GM23338 (cell line): ENCODE data around the gene SLC18B1. TPM values are rescaled to one million over a fixed set of nuclear protein-coding genes. Genes with fewer than 3 reads are reported as not detected.

Source experiments
- ATAC-seq: fragments of 200-7000 bp; cut with Tn5 transposase; 3 replicates; pipeline ENCODE4 v1.9.1; 2020
- DNase-seq: peaks from one replicate; pipeline ENCODE4 v3.0.0-alpha.2; 2015; ENCODE audit warnings: low spot score
- H2AFZ ChIP-seq: fragments of 200-600 bp; sonication (generic); 2 replicates; pipeline ENCODE4 v1.8.0; 2016; ENCODE audit warnings: antibody characterized with exemption, mild to moderate bottlenecking, moderate library complexity
- H3F3A ChIP-seq: fragments of 200-600 bp; sonication (generic); replicated peaks from 2 replicates; pipeline ENCODE4 v1.8.0; 2017; ENCODE audit warnings: antibody characterized with exemption, mixed run types, low read depth
- H3K27ac ChIP-seq: fragments of 200-600 bp; sonication (generic); 2 replicates; pipeline ENCODE4 v1.6.1; 2016; ENCODE audit warnings: low read depth
- H3K27me3 ChIP-seq: fragments of 200-600 bp; sonication (generic); 2 replicates; pipeline ENCODE4 v1.8.0; 2016; ENCODE audit warnings: mild to moderate bottlenecking, mixed run types, moderate library complexity; ENCODE audit not compliant: insufficient read depth
- H3K36me3 ChIP-seq: fragments of 200-600 bp; sonication (generic); 2 replicates; pipeline ENCODE4 v1.8.0; 2016; ENCODE audit warnings: mild to moderate bottlenecking; ENCODE audit not compliant: insufficient read depth
- H3K4me1 ChIP-seq: fragments of 200-600 bp; sonication (generic); 2 replicates; pipeline ENCODE4 v1.8.0; 2016; ENCODE audit warnings: mild to moderate bottlenecking, moderate library complexity; ENCODE audit not compliant: insufficient read depth
- H3K4me2 ChIP-seq: fragments of 200-600 bp; sonication (generic); 2 replicates; pipeline ENCODE4 v1.7.1; 2017; ENCODE audit warnings: mixed run types
- H3K4me3 ChIP-seq: fragments of 200-600 bp; sonication (generic); 2 replicates; pipeline ENCODE4 v1.6.1; 2016; ENCODE audit warnings: mixed run types
- H3K79me2 ChIP-seq: fragments of 200-600 bp; sonication (generic); replicated peaks from 2 replicates; pipeline ENCODE4 v1.8.0; 2017; ENCODE audit warnings: mild to moderate bottlenecking; ENCODE audit not compliant: insufficient read depth
- H3K9me2 ChIP-seq: fragments of 200-600 bp; sonication (generic); 2 replicates; pipeline ENCODE4 v1.8.0; 2017; ENCODE audit not compliant: insufficient read depth
- H4K20me1 ChIP-seq: fragments of 200-600 bp; sonication (generic); replicated peaks from 2 replicates; pipeline ENCODE4 v1.8.0; 2017; ENCODE audit warnings: mild to moderate bottlenecking; ENCODE audit not compliant: insufficient read depth
- H3K27ac Mint-ChIP-seq: 2 replicates; pipeline ENCODE4 v1.8.0; 2020; ENCODE audit warnings: inconsistent platforms, mild to moderate bottlenecking, moderate library complexity, mixed read lengths
- H3K27me3 Mint-ChIP-seq: 3 replicates; pipeline ENCODE4 v1.8.0; 2022; ENCODE audit warnings: low read depth, mild to moderate bottlenecking, moderate library complexity, mixed read lengths, inconsistent platforms; ENCODE audit not compliant: insufficient read depth, poor library complexity
- H3K36me3 Mint-ChIP-seq: 3 replicates; pipeline ENCODE4 v1.8.0; 2021; ENCODE audit warnings: low read depth, mild to moderate bottlenecking, inconsistent platforms, moderate library complexity, mixed read lengths
- H3K4me1 Mint-ChIP-seq: 3 replicates; pipeline ENCODE4 v1.8.0; 2020; ENCODE audit warnings: mild to moderate bottlenecking, inconsistent platforms, mixed read lengths
- H3K4me3 Mint-ChIP-seq: 3 replicates; pipeline ENCODE4 v1.8.0; 2021; ENCODE audit warnings: moderate library complexity, mild to moderate bottlenecking, inconsistent platforms, mixed read lengths
- H3K9me3 Mint-ChIP-seq: 3 replicates; pipeline ENCODE4 v1.8.0; 2020; ENCODE audit warnings: moderate library complexity, mild to moderate bottlenecking, inconsistent platforms, mixed read lengths
- JUNB ChIP-seq: IDR thresholded peaks from one replicate; pipeline ENCODE4 v1.6.1; 2016; ENCODE audit warnings: antibody characterized with exemption; ENCODE audit not compliant: unreplicated experiment
- NANOG ChIP-seq: IDR thresholded peaks from 2 replicates; pipeline ENCODE4 v1.6.1; 2016; ENCODE audit warnings: antibody characterized with exemption, borderline replicate concordance
- ZNF114 ChIP-seq: fragments of 250-450 bp; sonication (Bioruptor Pico); IDR thresholded peaks from 2 replicates; pipeline ENCODE4 v1.5.0; 2020; ENCODE audit warnings: mild to moderate bottlenecking, moderate library complexity
- ZNF462 ChIP-seq: fragments of 250-450 bp; sonication (Bioruptor Pico); IDR thresholded peaks from 2 replicates; pipeline ENCODE4 v1.5.0; 2020; ENCODE audit warnings: mild to moderate bottlenecking, moderate library complexity
- polyA plus RNA-seq: library from polyadenylated mRNA; unstranded; fragments of >200 nt; fragmentation: Nextera tagmentation; extraction: Ambion mirVana; gene quantifications from 2 replicates; pipeline ENCODE4 v1.2.1, GENCODE V29; 2016
- total RNA-seq: library from RNA; depleted of rRNA; stranded (reverse); fragments of >200 nt; shearing (Covaris generic); gene quantifications from 2 replicates; pipeline ENCODE4 v1.2.3, GENCODE V29; 2014
- TF ChIP-seq, protein P1 (sequence below): IDR thresholded peaks from 2 replicates; pipeline ENCODE4 v1.6.1; 2016; ENCODE audit warnings: antibody characterized with exemption
- TF ChIP-seq, protein P2 (sequence below): IDR thresholded peaks from one replicate; pipeline ENCODE4 v1.6.1; 2018; ENCODE audit warnings: antibody characterized with exemption; ENCODE audit not compliant: unreplicated experiment
- TF ChIP-seq, protein P3 (sequence below), 2 experiments: fragments of 200-600 bp in 1 of 2; sonication (generic) in 1 of 2; conservative IDR thresholded peaks; 2 replicates each; pipeline versions ENCODE4 v1.5.1 to v1.6.1; 2016 to 2017; ENCODE audit warnings: antibody characterized with exemption in 2 of 2, low read depth in 2 of 2, mild to moderate bottlenecking in 2 of 2, moderate library complexity in 1 of 2

The SLC18B1 gene
- total and polyA plus RNA-seq, 2 experiments from 2014 or later: 26.4 to 37.4 TPM

DNA sequence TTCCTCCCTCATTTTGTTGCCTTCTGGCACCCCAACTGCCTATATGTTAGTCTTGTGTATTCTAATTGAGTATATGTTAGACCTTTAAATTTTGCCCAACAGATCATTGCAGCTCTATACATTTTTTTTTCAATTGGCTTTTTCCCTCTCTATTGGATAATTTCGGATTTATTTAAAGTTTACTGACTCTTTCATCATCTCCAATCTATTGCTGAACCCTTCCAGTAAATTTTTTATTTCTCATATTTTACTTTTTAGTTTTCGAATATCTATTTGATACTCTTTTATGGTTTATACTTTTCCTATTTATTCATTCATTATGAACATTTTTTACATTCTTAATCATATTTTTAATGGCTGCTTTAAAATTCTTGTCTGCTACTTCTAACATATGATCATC lies 7.1 kb upstream of the SLC18B1 start:
- Histone ChIP-seq H3K9me2 (no peaks in the 10 kb centered on the region), H3K4me1 (no peaks in the 10 kb centered on the region), H3K36me3 (no peaks in the 10 kb centered on the region), H3K79me2 (no peaks in the 10 kb centered on the region), H4K20me1 (no peaks in the 10 kb centered on the region), H3K4me2 (no peak overlapping the region), H3K4me3 (no peak overlapping the region), H3F3A (no peaks in the 10 kb centered on the region), H3K27ac (no peak overlapping the region), H2AFZ (no peak overlapping the region), H3K27me3 (no peaks in the 10 kb centered on the region)
- no peak overlapping the region for H3K4me3 Mint-ChIP-seq
- no peaks in the 10 kb centered on the region for H3K4me1 Mint-ChIP-seq
- H3K36me3 Mint-ChIP-seq: no peaks in the 10 kb centered on the region
- no peaks in the 10 kb centered on the region for H3K9me3 Mint-ChIP-seq
- ATAC-seq (no peak), DNase-seq (no peak)
- TF ChIP-seq, protein P1, sequence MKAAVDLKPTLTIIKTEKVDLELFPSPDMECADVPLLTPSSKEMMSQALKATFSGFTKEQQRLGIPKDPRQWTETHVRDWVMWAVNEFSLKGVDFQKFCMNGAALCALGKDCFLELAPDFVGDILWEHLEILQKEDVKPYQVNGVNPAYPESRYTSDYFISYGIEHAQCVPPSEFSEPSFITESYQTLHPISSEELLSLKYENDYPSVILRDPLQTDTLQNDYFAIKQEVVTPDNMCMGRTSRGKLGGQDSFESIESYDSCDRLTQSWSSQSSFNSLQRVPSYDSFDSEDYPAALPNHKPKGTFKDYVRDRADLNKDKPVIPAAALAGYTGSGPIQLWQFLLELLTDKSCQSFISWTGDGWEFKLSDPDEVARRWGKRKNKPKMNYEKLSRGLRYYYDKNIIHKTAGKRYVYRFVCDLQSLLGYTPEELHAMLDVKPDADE: no peak
- no peak for TF ChIP-seq JUNB
- no peak for TF ChIP-seq ZNF114 (CRISPR knock-in tag)
- TF ChIP-seq NANOG: no peak
- TF ChIP-seq, protein P2, sequence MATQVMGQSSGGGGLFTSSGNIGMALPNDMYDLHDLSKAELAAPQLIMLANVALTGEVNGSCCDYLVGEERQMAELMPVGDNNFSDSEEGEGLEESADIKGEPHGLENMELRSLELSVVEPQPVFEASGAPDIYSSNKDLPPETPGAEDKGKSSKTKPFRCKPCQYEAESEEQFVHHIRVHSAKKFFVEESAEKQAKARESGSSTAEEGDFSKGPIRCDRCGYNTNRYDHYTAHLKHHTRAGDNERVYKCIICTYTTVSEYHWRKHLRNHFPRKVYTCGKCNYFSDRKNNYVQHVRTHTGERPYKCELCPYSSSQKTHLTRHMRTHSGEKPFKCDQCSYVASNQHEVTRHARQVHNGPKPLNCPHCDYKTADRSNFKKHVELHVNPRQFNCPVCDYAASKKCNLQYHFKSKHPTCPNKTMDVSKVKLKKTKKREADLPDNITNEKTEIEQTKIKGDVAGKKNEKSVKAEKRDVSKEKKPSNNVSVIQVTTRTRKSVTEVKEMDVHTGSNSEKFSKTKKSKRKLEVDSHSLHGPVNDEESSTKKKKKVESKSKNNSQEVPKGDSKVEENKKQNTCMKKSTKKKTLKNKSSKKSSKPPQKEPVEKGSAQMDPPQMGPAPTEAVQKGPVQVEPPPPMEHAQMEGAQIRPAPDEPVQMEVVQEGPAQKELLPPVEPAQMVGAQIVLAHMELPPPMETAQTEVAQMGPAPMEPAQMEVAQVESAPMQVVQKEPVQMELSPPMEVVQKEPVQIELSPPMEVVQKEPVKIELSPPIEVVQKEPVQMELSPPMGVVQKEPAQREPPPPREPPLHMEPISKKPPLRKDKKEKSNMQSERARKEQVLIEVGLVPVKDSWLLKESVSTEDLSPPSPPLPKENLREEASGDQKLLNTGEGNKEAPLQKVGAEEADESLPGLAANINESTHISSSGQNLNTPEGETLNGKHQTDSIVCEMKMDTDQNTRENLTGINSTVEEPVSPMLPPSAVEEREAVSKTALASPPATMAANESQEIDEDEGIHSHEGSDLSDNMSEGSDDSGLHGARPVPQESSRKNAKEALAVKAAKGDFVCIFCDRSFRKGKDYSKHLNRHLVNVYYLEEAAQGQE: no peak
- TF ChIP-seq, protein P3, sequence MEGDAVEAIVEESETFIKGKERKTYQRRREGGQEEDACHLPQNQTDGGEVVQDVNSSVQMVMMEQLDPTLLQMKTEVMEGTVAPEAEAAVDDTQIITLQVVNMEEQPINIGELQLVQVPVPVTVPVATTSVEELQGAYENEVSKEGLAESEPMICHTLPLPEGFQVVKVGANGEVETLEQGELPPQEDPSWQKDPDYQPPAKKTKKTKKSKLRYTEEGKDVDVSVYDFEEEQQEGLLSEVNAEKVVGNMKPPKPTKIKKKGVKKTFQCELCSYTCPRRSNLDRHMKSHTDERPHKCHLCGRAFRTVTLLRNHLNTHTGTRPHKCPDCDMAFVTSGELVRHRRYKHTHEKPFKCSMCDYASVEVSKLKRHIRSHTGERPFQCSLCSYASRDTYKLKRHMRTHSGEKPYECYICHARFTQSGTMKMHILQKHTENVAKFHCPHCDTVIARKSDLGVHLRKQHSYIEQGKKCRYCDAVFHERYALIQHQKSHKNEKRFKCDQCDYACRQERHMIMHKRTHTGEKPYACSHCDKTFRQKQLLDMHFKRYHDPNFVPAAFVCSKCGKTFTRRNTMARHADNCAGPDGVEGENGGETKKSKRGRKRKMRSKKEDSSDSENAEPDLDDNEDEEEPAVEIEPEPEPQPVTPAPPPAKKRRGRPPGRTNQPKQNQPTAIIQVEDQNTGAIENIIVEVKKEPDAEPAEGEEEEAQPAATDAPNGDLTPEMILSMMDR (conservative IDR thresholded peaks at IDR 0.05; ENCODE audit: low read depth in 2 of 2): no peak
- TF ChIP-seq ZNF462 (CRISPR knock-in tag): no peak
- no peaks in the 10 kb centered on the region for H3K27me3 Mint-ChIP-seq
- no peak overlapping the region for H3K27ac Mint-ChIP-seq
